ENCODE data around the gene LAMA3.
"Not testable (repeated sequence)": the region's sequence is repeated elsewhere in the genome, so short reads cannot be mapped to it uniquely, and the experiment has no call there.

DNA sequence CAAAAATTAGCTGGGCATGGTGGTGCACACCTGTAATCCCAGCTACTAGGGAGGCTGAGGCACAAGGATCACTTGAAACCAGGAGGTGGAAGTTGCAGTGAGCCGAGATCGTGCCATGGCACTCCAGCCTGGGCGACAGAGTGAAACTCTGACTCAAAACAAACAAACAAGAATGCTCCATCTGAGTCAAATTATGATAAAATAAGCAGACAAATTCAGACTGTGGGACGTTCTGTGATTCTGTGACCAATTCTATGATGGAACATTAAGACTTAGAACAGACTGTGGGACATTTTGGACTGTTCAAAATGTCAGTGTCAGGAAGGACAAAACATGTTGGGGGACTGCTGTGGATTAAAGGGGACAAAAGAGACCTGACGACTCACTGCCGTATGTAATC is 52.7 kb downstream of the LAMA3 start:
- not testable (repeated sequence) for TF ChIP-seq EP300 (conservative IDR thresholded peaks at IDR 0.05; ENCODE audit: poor library complexity, severe bottlenecking); CTCF (IDR thresholded peaks at IDR 0.05; ENCODE audit: poor library complexity, severe bottlenecking); POLR2AphosphoS5 (IDR thresholded peaks at IDR 0.05)
